Panc1 (cell line): ENCODE results near the gene FRYL.

Experiments
- CTCF ChIP-seq: fragments of 450-650 bp; IDR thresholded peaks from 2 replicates; pipeline ENCODE4 v1.5.1; 2017; ENCODE audit warnings: mild to moderate bottlenecking
- POLR2AphosphoS5 ChIP-seq: IDR thresholded peaks from 2 replicates; pipeline ENCODE4 v1.6.1; 2012; ENCODE audit warnings: mild to moderate bottlenecking, low read depth, low read length, moderate library complexity
- TF ChIP-seq, protein P1 (sequence below), 2 experiments: IDR thresholded peaks; 2 replicates each; pipeline ENCODE4 v1.6.1; 2011 to 2012; ENCODE audit warnings: low read depth in 2 of 2, control low read depth in 1 of 2, low read length in 1 of 2, mild to moderate bottlenecking in 1 of 2, moderate library complexity in 1 of 2; ENCODE audit not compliant: insufficient read depth in 1 of 2

DNA sequence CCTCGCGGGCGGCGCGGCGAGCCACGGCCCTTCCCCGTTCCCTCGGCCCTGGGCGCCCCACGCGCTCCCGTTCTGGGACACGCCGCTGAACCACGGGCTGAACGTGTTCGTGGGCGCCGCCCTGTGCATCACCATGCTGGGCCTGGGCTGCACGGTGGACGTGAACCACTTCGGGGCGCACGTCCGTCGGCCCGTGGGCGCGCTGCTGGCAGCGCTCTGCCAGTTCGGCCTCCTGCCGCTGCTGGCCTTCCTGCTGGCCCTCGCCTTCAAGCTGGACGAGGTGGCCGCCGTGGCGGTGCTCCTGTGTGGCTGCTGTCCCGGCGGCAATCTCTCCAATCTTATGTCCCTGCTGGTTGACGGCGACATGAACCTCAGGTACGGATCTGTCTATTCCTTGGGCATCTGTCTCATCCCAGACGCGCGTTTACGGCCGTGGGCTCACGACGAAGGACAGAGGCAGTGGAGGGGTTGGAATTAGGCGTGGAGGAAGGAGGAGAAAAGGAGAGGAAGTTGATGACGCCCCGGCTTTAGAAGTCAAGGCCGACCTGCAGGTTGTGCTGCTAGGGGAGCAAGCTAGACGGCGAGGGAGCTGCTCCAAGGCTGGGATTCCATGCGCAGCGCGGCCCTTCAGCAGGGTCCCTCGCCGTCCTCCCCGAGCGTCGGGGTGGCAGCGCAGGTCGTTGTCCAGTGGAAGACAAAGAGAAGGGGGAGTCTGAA, 296.1 kb downstream of the FRYL start:
- TF ChIP-seq CTCF: no peak
- no peak for TF ChIP-seq POLR2AphosphoS5
- TF ChIP-seq, protein P1, sequence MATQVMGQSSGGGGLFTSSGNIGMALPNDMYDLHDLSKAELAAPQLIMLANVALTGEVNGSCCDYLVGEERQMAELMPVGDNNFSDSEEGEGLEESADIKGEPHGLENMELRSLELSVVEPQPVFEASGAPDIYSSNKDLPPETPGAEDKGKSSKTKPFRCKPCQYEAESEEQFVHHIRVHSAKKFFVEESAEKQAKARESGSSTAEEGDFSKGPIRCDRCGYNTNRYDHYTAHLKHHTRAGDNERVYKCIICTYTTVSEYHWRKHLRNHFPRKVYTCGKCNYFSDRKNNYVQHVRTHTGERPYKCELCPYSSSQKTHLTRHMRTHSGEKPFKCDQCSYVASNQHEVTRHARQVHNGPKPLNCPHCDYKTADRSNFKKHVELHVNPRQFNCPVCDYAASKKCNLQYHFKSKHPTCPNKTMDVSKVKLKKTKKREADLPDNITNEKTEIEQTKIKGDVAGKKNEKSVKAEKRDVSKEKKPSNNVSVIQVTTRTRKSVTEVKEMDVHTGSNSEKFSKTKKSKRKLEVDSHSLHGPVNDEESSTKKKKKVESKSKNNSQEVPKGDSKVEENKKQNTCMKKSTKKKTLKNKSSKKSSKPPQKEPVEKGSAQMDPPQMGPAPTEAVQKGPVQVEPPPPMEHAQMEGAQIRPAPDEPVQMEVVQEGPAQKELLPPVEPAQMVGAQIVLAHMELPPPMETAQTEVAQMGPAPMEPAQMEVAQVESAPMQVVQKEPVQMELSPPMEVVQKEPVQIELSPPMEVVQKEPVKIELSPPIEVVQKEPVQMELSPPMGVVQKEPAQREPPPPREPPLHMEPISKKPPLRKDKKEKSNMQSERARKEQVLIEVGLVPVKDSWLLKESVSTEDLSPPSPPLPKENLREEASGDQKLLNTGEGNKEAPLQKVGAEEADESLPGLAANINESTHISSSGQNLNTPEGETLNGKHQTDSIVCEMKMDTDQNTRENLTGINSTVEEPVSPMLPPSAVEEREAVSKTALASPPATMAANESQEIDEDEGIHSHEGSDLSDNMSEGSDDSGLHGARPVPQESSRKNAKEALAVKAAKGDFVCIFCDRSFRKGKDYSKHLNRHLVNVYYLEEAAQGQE (IDR thresholded peaks at IDR 0.05; ENCODE audit: insufficient read depth in 1 of 2, low read depth in 2 of 2, low read length in 1 of 2): no peak
